Measurements from ENCODE around the gene CLASP2.
"Not testable (repeated sequence)": the region's sequence is repeated elsewhere in the genome, so short reads cannot be mapped to it uniquely, and the experiment has no call there.

The CLASP2 gene

GRCh38 chr3:33717866-33718594 is at the start of gene CLASP2:
Gene CLASP2 (minus strand): TSS chr3:33718254. CDS start chr3:33718002, 252 bp downstream.
- peak; percentile 83 for DNase-seq (ENCODE audit: low spot score)

- DNase-seq (ENCODE audit: low spot score): no peak
These were observed 40.8 kb upstream of the CLASP2 start for GRCh38 chr3:33758864-33759263.

GRCh38 chr3:33758281-33758680 is 40.2 kb upstream of the CLASP2 start:
- no peak for DNase-seq (ENCODE audit: low spot score)

- not testable (repeated sequence) for DNase-seq (ENCODE audit: low spot score)
These were observed 36.3 kb upstream of the CLASP2 start for GRCh38 chr3:33754391-33754790.

- no peak for DNase-seq (ENCODE audit: low spot score)
These were observed 33.3 kb upstream of the CLASP2 start for GRCh38 chr3:33751336-33751735.

- DNase-seq (ENCODE audit: low spot score): no peak
These were observed 32.1 kb upstream of the CLASP2 start for GRCh38 chr3:33750211-33750548.

GRCh38 chr3:33749546-33750210 is 31.6 kb upstream of the CLASP2 start:
- no peak for DNase-seq (ENCODE audit: low spot score)

GRCh38 chr3:33746416-33747116 is 28.5 kb upstream of the CLASP2 start:
- DNase-seq (ENCODE audit: low spot score): no peak

- DNase-seq (ENCODE audit: low spot score): no peak
These were observed 19.1 kb upstream of the CLASP2 start for GRCh38 chr3:33737146-33737545.

- no peak for DNase-seq (ENCODE audit: low spot score)
These were observed 14.3 kb upstream of the CLASP2 start for GRCh38 chr3:33732394-33732793.

- no peak for DNase-seq (ENCODE audit: low spot score)
These were observed 11.9 kb upstream of the CLASP2 start for GRCh38 chr3:33729993-33730392.

- no peak for DNase-seq (ENCODE audit: low spot score)
These were observed 6.2 kb upstream of the CLASP2 start for GRCh38 chr3:33724256-33724655.

GRCh38 chr3:33722626-33723370 is 4.7 kb upstream of the CLASP2 start:
- DNase-seq (ENCODE audit: low spot score): no peak

- DNase-seq (ENCODE audit: low spot score): no peak
These were observed 4.1 kb upstream of the CLASP2 start for GRCh38 chr3:33722191-33722590.

GRCh38 chr3:33718595-33718907 is 497 bp upstream of the CLASP2 start:
- DNase-seq (ENCODE audit: low spot score): peak; percentile 9

- no peak for DNase-seq (ENCODE audit: low spot score)
These were observed 513 bp downstream of the CLASP2 start for GRCh38 chr3:33717616-33717865.

GRCh38 chr3:33716227-33716626 is 1.8 kb downstream of the CLASP2 start:
- DNase-seq (ENCODE audit: low spot score): no peak

- no peak for DNase-seq (ENCODE audit: low spot score)
These were observed 7.0 kb downstream of the CLASP2 start for GRCh38 chr3:33711100-33711499.

- no peak for DNase-seq (ENCODE audit: low spot score)
These were observed 12.0 kb downstream of the CLASP2 start for GRCh38 chr3:33706056-33706455.

GRCh38 chr3:33704891-33705290 is 13.2 kb downstream of the CLASP2 start:
- DNase-seq (ENCODE audit: low spot score): no peak

GRCh38 chr3:33699275-33699674 is 18.8 kb downstream of the CLASP2 start:
- DNase-seq (ENCODE audit: low spot score): no peak

GRCh38 chr3:33694944-33695343 is 23.1 kb downstream of the CLASP2 start:
- no peak for DNase-seq (ENCODE audit: low spot score)

GRCh38 chr3:33690341-33690740 is 27.7 kb downstream of the CLASP2 start:
- DNase-seq (ENCODE audit: low spot score): no peak

All from putamen (tissue), 1 donor.